Vagina (tissue), 2 donors: ENCODE data around the gene CKAP2L.

Source experiments
- CTCF ChIP-seq, 3 experiments: fragments of 450-650 bp in 2 of 3; fragments of 200-600 bp in 1 of 3; sonication (generic) in 1 of 3; IDR thresholded peaks; one replicate each; pipeline ENCODE4 v1.5.1; 2017 to 2019; ENCODE audit warnings: antibody characterized with exemption in 3 of 3, mild to moderate bottlenecking in 2 of 3, moderate library complexity in 2 of 3
- POLR2A ChIP-seq, 2 donors: fragments of 450-650 bp; IDR thresholded peaks; one replicate each; pipeline ENCODE4 v1.6.1; 2017; ENCODE audit warnings: antibody characterized with exemption in 2 of 2, mild to moderate bottlenecking in 2 of 2, moderate library complexity in 2 of 2
- POLR2AphosphoS5 ChIP-seq, 2 donors: sonication (generic); formaldehyde crosslinking; IDR thresholded peaks; one replicate each; pipeline ENCODE4 v1.9.0; 2017; ENCODE audit warnings: antibody characterized with exemption in 2 of 2, mild to moderate bottlenecking in 2 of 2, low read depth in 1 of 2; ENCODE audit not compliant: insufficient read depth in 1 of 2

- no peak for TF ChIP-seq CTCF (IDR thresholded peaks at IDR 0.05)
- no peak for TF ChIP-seq POLR2AphosphoS5 (IDR thresholded peaks at IDR 0.05; ENCODE audit: insufficient read depth in 1 of 2, low read depth in 1 of 2)
- no peak for TF ChIP-seq POLR2A (IDR thresholded peaks at IDR 0.05)
These were observed 12.8 kb downstream of the CKAP2L start for GRCh38 chr2:112751451-112752197.
